OCI-LY3 (cell line): ENCODE measurements around the gene GDF2.

Experiments
- EZH2phosphoT487 ChIP-seq: fragments of 200-600 bp; shearing (Covaris generic); IDR thresholded peaks from 2 replicates; pipeline ENCODE4 v1.6.1; 2018; ENCODE audit warnings: antibody characterized with exemption, mixed run types, low read depth
- TF ChIP-seq, protein P1 (sequence below): fragments of 200-600, 300-600 bp; sonication (generic); IDR thresholded peaks from 2 replicates; pipeline ENCODE4 v1.5.1; 2014; ENCODE audit warnings: antibody characterized with exemption, low read length, low read depth

DNA sequence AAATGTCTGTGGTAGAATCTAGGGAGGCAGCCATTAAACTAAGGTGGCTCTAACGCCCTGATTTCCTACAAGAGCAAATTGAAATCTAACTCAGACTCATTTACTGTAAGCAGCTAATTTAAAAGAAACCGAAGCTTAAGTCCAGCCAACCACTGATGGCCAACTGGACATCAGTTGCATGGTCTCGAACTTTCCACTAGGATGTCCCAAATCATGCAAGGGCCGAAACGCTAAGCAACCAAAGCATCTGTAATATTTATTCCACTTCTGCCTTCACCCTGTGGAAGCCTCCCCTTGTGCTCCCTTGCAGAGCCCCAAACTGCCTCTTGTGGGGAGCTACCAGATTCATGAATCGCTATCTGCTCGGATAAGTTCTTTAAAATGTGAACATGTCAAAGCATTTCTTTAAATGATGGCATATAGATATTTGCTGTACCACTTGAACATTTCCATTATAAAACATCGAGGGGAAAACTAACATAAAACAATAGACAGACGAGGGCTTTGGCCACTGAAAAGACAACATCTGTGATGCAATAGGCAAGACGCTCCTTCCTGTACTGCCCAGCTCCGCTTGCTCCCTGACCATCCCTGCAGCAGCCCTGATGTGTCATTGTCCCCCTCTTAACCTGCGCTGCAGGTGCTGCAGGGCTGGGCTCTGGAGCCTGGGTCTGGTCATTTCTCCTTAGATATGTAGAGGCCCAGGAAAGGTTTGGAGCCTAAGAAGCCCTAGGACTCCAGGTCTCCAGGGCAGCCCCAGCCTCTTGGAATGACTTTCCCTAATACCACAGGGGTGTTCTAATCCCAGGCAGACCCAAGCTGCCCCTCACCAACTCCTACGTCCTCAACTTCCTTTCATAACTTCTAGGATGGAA is 23.0 kb downstream of the GDF2 start:
- TF ChIP-seq, protein P1, sequence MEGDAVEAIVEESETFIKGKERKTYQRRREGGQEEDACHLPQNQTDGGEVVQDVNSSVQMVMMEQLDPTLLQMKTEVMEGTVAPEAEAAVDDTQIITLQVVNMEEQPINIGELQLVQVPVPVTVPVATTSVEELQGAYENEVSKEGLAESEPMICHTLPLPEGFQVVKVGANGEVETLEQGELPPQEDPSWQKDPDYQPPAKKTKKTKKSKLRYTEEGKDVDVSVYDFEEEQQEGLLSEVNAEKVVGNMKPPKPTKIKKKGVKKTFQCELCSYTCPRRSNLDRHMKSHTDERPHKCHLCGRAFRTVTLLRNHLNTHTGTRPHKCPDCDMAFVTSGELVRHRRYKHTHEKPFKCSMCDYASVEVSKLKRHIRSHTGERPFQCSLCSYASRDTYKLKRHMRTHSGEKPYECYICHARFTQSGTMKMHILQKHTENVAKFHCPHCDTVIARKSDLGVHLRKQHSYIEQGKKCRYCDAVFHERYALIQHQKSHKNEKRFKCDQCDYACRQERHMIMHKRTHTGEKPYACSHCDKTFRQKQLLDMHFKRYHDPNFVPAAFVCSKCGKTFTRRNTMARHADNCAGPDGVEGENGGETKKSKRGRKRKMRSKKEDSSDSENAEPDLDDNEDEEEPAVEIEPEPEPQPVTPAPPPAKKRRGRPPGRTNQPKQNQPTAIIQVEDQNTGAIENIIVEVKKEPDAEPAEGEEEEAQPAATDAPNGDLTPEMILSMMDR, result no peak
- no peak for TF ChIP-seq EZH2phosphoT487
